HFF-Myc (cell line): ENCODE data around the gene PTPN4.
"Not testable (repeated sequence)": the region's sequence is repeated elsewhere in the genome, so short reads cannot be mapped to it uniquely, and the experiment has no call there.

Experiments
- DNase-seq: peaks from one replicate; pipeline ENCODE4 v3.0.0-alpha.2; 2011; ENCODE audit warnings: low read depth; ENCODE audit errors: extremely low read depth
- H3K4me3 ChIP-seq: replicated peaks from 2 replicates; pipeline ENCODE4 v1.5.1; 2011; ENCODE audit warnings: low read depth, mild to moderate bottlenecking, control low read depth, low read length
- CTCF ChIP-seq: IDR thresholded peaks from 2 replicates; pipeline ENCODE4 v1.5.1; 2012; ENCODE audit warnings: mild to moderate bottlenecking, low read depth, low read length, control low read depth; ENCODE audit errors: missing control alignments

PTPN4 gene

DNA sequence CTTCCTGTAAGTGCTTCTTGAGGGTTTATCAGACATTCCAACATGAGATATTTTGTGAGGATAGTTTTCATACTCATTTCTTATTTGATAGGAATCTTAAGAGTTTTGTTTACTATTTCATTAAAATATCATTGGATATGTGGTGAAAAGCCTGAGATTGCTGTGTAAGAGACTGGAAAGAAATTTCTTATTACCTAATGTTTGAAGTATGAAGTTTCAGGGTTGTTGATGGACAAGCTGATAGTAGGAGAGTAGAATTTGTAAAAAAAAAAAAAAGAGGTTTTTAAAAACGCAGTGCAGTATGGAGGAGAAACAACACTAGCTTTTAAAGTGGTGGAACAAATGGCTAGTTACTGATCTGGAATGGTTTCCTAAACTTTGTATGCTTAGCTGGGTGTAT lies 260.8 kb downstream of the PTPN4 start:
- no peak overlapping the region for H3K4me3 ChIP-seq
- no peak for TF ChIP-seq CTCF
- no peak for DNase-seq

- not testable (repeated sequence) for H3K4me3 ChIP-seq, DNase-seq
These were observed 262.8 kb downstream of the PTPN4 start for GRCh38 chr2:120022505-120022904.

DNA sequence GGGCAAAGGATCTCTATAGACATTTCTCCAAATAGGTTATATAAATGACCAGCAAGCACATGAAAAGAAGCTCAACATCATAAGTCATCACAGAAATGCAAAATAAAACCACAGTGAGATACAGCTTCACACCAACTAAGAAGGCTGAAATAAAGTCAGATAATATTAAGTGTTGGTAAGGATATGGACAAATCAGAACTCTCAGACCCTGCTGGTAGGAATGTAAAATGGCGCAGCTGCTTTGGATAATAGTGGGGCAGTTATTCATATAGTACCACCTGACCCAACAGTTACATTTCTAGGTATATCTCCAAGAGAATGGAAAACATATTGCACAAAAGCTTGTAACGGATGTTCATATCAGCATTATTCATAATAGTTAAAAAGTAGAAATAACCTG lies 267.2 kb downstream of the PTPN4 start:
- TF ChIP-seq CTCF, result peak; percentile 9
- H3K4me3 ChIP-seq, result no peak overlapping the region
- no peak for DNase-seq

DNA sequence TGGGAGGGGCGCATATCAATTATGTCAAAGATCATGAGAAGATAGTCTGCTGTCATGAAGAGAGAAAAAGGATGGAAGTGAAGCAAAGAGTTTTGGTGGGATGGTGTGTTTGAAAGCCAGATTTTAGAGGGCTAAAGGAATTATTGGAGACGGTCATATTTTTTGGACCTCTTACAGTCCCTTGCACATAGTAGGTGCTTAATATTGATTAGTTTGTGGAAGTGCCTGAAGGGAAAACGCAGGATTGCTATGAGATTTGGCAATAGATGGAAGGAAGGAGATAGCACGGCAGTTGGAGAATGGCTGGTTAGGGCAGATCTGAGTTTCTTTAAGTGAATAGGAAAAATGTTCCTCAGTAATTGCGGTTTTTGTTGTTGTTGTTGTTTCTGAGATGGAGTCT lies 269.1 kb downstream of the PTPN4 start:
- DNase-seq, result no peak
- no peak overlapping the region for H3K4me3 ChIP-seq
- TF ChIP-seq CTCF, result no peak

GRCh38 chr2:120029672-120030640 lies 270.2 kb downstream of the PTPN4 start:
- DNase-seq, result no peak
- H3K4me3 ChIP-seq, result no peak overlapping the region
- TF ChIP-seq CTCF, result no peak

DNA sequence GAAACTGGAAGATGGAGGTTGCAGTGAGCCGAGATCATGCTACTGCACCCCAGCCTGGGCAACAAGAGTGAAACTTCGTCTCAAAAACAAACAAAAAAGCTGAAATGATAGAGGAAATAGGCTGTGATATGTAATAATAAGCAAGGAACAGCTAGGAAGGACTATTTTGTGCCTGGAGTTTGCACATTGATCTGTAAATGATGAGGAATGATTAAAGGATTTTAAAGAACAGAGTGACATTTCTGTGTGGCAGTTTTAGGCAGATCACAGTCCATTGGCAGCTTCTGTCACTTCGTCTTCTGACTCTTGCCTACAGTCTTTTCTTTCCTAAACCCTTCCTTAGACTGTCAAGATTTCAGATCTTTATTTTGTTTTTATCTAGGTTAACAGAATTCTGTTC lies 272.6 kb downstream of the PTPN4 start:
- no peak for TF ChIP-seq CTCF
- DNase-seq, result no peak
- H3K4me3 ChIP-seq, result no peak overlapping the region
